ENCODE measurements around the gene CDC5L.
A peak's percentile ranks its signal among the peaks of the same experiment; 100 is the strongest.
"Not testable (repeated sequence)": the region's sequence is repeated elsewhere in the genome, so short reads cannot be mapped to it uniquely, and the experiment has no call there.

Gene CDC5L

DNA sequence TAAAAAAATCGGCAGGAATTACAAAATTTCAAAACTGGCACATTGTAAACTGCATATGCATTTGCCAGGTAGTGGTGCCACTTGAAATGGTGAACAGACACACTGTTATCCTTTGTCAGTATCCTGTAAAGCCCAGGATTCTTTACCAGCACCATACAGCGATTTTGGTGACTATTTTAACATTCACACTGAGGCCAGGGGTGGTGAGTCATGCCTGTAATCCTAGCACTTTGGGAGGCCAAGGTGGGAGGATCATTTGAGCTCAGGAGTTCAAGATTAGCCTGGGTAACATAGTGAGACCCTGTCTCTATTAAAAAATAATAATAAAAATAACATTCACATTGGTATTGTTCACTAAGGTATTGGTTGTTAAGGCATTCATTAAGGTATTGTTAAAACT is 61.7 kb downstream of the CDC5L start:
- DNase-seq (ENCODE audit: insufficient read length, low spot score); FAIRE-seq: not testable (repeated sequence)

DNA sequence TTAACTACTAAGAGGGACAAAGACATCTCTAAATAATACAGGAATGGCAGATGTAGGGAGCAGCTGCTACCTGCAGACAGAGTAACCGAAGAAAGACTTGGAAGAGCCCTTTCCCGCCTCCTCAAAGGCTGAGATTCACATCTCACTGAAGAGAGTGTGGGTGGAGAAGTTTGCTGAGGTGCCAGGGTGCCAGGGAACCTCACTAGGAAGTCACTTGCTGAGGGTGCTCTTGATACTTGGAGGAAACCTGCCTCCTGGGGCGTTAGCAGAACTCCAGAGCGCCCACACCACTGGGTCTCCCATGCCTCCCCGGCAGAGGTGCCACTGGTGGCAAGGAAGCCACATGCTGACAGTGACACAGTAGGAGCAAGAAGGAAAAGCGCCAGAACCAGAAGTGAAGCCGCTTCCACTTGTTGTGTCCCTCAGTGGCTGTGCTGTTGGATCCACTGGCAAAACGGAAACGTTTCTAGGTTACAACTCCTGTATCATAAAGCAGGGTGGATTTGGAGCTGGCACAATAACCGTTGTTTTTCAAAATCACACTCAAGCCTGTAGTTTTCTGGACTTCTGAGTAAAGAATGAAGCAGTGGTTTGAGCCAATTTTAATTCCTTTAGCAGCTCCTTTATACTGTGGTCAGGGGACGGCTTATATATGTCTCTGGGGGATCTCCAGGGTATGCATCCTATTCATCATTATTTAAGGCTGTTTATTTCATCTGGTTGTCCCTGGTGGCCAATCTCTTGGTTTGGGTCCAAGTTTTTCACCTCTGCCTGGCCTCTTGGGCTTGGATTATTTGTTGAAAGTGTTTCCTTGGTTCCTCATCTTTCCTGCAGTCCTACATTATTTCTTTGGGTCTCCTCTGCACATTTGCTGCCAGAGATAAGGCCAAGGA is 64.5 kb downstream of the CDC5L start:
- DNase-seq (ENCODE audit: insufficient read length, low spot score) (no peak), FAIRE-seq (no peak)

DNA sequence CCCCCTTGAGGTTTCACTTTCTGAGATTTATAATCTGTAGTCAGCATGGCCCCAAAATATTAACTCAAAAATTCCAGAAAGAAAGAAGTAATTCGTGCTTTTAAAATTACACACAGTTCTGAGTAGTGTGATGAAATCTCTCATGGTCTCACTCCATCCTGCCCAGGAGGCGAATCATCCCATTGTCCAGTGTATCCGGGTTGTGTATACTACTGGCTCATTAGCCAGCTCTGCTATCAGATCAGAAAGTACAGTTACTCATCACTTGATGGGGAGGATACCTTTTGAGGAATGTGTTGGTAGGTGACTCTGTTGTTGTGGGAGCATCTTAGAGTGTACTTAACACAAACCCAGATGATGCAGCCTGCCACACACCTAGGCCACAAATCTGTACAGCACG is 65.2 kb downstream of the CDC5L start:
- FAIRE-seq: no peak
- DNase-seq (ENCODE audit: insufficient read length, low spot score): no peak

DNA sequence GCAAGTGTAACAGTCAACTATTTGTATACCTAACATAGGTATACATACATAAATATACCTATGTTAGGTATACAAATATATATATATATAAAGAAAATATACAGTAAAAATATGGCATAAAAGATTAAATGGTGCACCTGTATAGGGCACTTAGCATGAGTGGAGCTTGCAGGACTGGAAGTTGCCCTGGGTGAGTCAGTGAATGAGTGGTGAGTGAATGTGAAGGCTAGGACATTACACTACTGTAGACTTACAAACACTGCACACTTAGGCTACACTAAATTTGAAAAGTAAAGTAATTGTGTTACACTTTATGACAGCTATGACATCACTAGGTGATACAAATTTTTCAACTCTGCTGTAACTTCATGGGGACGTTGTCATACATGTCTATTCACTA is 65.6 kb downstream of the CDC5L start:
- DNase-seq (ENCODE audit: insufficient read length, low spot score) (no peak), FAIRE-seq (no peak)

DNA sequence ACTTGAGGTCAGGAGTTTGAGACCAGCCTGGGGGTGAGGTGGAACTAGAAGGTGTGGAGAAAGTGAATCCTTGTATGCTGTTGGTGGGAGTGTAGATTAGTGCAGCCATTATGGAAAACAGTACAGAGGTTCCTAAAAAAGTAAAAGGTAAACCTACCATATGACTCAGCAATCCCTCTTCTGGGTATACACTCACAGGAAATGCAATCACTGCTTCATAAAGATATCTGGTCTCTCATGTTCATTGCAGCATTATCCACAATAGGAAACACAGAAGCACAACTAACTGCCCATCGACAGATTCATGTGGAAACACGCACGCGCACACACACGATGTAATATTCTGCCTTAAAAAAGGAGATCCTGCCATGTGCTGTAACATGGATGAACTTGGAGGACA is 66.7 kb downstream of the CDC5L start:
- FAIRE-seq (no peak), DNase-seq (ENCODE audit: insufficient read length, low spot score) (no peak)

DNA sequence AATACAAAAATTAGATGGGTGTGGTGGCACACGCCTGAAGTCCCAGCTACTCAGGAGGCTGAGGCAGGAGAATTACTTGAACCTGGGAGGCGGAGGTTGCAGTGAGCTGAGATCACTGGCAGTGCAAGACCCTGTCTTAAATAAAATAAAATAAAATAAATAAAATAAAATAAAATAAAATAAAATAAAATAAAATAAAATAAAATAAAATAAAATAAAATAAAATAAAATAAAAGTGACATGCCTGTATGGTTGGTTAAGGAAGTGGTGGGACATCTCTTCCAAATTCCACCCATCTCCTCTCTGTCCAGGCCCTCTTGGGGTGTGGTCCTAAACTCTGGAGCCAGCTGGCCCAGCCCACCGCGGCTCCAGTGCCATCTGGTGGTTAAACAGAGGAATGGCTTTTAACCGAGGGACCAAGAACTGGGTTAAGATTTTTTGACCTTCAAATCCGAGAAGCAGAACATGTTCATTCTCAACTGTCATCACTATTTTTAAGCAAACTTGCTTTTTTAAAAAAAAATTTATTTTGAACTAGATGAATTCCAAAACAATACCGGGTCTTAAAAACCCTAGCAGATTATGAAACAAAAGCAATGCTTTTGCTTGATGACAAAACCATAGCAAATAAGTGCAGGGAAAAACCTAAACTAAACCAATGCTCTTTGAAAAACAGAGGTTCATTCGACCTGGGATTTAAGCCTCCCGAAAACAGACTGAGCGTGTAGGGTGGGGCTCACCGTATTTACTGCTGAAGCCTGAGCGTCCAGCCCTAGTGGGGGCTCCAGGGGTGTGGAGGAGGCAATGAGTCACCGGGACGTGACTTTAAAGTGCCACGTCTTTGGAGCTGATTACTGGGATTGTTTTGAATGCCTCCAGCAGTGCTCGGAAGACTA is 68.8 kb downstream of the CDC5L start:
- FAIRE-seq (no peak), DNase-seq (ENCODE audit: insufficient read length, low spot score) (peak; percentile 54)

DNA sequence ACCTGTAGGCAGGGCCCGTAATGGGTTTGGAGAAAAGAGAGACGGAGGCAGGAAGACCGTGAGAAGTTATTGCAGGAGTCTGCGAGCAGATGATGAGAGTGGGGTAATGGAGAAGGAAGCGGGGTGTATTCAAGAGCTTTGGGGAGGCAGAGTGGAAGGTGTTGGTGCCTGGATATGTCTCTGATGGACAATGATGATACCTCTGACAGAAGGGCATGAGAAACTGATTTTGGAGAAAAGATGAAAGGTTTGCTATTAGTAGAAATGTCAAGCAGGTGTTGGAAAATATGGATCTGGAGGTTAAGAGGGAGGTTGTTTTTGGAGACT is 69.4 kb downstream of the CDC5L start:
- FAIRE-seq (no peak), DNase-seq (ENCODE audit: insufficient read length, low spot score) (no peak)

DNA sequence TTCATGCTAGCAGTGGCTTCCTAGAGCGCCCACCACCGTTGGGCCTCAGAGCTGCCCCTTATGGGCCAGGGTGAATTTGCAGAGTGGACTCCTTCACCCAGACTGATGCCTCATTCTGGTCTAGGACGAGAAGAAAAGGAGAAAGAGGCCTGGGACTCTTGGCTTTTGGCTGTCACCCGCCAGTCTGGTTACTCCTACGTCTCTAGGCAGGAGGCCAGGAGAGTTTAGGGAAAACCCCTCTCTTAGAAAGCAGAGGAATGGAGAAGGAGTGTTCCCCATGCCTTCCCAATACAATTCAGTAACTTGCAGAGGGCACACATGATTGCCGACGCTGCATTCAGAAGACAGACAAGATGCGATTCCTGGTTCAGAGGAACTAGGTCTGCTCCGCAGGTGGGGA is 70.1 kb downstream of the CDC5L start:
- DNase-seq (ENCODE audit: insufficient read length, low spot score) (no peak), FAIRE-seq (no peak)

DNA sequence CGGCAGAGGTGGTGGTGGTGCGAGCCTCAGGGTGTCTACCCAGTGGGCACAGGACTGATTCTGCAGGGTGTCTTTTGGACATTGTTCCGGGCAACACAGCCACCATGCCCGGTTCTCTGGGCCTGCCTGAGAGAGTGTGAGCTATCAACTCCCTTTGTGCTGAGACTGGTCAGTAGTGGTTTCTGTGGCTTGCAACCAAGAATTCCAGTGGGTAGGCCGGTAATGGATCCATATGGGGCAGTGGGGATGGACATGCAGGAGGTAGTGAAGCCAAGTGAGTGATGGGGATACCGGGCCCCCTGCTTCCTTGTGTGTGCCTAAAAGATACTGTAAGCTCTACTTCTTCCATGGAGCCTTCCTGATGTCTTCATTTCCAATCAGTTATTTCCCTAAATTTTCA is 71.0 kb downstream of the CDC5L start:
- DNase-seq (ENCODE audit: insufficient read length, low spot score) (no peak), FAIRE-seq (no peak)

DNA sequence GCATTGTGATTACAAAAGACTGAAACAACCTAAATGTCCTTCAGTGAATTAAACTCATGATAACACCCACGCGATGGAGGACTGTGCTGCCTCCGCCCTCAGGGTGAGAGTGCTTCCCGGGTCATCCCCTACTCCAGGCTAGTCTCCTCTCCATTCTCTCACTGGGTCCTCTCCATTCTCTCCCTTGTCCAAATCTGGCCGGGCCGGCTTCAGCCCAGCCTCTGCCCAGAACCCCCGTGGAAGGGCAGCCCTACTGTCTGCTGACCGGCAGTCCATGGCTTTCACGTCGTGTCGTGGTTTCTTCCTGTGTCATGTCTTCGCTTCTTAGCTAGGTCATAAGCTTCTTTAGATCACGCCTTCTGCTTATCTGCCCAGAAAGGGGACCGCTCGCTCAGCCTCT is 74.8 kb downstream of the CDC5L start:
- FAIRE-seq: no peak
- DNase-seq (ENCODE audit: insufficient read length, low spot score): no peak

DNA sequence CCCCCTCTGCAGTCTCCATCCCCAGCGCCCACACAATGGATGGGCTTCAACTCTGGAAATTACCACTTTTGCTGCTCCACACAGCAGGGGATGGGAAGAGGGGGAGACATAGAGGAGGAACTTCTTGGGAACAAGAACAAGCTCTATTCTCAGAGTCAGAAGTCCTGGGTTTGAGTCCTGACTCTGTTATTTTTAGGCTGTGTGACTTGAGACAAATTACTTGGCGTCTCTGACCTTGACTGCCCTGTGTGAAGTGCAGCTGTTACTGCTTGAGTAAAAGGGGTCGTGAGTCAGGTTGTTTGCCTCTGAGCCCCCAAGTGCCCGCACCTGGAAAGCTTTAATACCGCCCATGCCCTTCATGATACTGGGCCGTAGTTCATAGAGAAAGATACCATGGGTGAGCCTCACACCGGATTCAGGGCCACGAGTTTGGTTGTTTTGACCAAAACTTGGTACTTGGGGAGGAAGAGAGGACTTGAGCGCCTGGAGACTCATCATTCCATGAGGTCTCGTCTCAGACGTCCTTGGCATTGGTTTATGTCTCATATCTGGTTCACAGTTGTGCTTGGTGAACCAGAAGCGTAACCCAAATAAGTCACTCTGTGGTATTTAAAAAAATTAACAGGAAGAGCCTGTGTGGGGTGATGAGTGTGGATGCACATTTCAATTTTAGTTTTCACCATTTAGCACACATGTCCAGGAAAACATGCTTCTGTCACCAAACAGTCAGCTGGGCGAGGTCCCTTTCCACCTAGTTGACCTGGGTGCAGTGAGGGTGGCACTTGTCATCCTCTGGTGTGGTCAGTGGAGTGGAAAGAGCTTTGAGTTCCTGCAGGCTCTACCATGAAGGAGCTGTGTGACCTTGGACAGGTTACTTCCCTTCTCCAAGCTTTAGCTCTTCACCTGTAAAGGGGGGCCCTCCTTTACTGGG is 75.6 kb downstream of the CDC5L start:
- FAIRE-seq: no peak
- DNase-seq (ENCODE audit: insufficient read length, low spot score): no peak

DNA sequence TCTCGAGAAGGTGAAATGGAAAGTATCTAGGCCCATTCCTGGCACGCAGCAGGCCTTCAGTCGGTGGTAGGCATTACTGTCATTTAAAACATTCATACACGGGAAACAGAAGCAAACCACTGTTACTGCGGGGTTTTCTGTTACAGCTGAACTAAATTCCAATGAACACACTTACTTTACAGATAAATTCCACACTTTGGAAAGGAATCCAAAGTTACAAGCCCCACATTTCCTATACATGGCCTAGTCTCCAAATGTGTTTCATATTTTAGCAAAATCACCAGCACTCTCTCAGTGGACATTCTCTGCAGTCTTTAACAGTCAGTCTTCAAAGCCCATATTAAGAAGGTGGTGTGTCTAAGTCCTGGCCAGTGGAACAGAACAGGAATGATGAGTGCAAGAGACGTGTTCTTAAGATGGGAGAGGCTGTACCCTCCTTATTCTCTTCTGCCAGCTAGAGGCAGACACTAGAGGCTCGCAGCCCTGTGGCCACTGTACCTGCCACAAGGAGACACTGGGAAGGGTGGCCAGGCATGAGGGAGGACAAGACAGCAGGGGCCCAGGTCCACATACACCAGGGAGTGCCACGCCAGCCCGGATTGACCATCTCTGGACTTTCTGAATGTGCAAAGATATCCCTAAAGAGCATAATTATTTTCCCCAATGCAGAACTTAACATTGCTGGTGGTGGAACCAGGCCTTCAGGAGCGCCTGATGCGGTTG is 76.4 kb downstream of the CDC5L start:
- FAIRE-seq (no peak), DNase-seq (ENCODE audit: insufficient read length, low spot score) (no peak)

DNA sequence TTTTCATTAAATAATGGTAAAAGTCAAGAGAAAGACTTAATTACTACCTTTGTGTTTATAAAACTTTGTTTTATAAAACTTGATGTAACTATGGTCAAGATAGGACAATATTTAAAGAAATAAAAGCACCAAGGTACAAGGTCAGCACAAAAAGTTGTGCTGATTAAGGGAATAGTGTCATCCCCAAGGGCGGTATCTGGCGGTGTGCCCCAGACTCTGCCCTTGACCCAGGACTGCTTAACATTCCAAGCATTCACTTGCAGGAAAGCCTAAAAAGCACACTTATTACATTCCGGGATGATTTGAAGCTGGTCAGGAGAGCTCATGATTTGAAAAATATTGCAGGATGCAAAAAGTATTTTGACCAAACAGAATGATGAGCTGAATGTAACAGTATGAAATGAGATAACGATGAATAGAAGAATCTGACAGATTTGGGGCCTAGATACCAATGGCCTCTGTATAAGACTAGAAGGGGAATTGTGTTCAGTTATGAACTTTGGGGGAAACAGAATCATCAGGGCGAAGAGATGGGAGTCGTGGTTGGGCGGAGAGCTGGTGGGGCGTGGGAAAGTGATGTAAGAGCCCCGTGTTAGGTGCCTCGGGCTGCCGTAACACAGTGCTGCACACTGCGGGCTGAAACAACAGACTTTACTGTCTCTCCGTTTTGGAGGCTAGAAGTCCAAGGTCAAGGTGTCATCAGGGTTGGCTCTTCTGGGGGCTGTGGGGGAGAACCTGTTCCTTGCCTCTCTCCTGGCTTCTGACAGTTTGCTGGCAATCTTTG is 77.2 kb downstream of the CDC5L start:
- FAIRE-seq (no peak), DNase-seq (ENCODE audit: insufficient read length, low spot score) (no peak)

DNA sequence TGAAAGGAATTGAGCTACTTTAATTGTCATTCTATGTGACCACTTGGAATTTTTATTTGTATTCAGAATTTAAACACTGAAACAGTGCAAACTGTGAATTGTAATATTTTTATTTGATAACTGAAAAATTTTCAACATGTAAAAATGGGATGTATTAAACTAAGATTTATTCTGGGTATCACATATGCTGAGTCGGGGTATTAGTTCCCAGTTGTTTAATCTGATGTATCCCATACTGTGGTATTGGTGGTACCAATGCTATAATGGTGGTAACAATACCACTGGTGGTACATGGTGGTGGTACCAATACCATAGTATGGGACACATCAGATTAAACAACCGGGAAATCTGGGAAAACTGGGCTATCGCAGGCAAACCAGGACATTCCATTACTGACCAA is 79.4 kb downstream of the CDC5L start:
- FAIRE-seq (no peak), DNase-seq (ENCODE audit: insufficient read length, low spot score) (no peak)

DNA sequence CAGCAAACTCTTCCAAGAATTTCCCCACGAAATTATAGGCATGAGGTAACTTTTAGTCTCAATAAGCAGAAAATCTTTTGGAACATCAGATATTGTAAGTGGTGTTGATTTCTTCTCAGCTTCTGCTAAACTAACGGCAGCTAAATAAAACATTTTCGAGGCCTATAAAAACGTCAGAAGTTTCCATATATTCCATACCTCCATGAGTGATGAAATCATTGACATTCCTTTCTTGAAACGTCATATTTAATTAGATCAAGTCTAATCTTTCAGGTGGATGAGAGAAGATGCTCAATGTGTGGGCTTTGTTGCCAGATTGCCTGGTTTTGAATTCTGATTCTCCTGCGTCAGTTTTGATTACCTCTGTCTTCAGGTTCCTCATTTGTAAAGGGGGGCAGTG is 81.3 kb downstream of the CDC5L start:
- DNase-seq (ENCODE audit: insufficient read length, low spot score) (no peak), FAIRE-seq (no peak)

DNA sequence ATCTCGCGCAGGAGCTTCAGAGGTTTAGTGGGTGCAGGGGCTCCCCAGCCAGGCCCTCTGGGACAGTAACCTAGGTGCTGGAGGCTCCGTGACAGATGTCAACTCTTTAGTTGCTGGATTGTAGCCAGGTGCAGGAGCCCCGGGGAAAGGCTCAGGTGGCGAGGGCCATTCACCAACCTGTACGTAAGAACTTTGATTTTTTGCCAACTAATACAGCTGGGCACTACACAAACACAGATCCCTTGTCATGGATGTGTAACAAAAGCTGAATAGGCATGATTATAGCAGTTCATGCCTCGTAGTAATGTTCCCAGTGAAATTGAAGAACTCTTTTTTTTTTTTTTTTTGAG is 82.6 kb downstream of the CDC5L start:
- DNase-seq (ENCODE audit: insufficient read length, low spot score) (no peak), FAIRE-seq (no peak)

DNA sequence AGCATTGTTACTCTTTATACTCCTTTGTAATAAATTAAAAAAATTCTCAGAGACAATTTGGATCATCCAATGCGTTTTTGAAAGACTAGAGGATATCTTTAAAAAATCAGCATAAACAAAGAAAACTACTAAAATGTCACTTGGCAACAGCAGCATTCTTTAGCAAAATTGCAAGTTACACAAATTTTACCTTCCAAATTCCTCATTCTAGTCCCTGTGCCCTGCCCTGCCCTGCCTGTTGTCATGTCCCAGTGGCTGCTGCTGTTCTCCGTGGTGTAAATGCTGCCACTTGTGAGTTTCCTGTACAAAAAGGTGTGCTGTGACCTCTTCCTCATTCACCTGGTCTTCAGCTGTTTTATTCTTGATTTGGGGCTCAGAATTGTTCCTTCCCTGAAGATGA is 83.2 kb downstream of the CDC5L start:
- DNase-seq (ENCODE audit: insufficient read length, low spot score): no peak
- FAIRE-seq: no peak

DNA sequence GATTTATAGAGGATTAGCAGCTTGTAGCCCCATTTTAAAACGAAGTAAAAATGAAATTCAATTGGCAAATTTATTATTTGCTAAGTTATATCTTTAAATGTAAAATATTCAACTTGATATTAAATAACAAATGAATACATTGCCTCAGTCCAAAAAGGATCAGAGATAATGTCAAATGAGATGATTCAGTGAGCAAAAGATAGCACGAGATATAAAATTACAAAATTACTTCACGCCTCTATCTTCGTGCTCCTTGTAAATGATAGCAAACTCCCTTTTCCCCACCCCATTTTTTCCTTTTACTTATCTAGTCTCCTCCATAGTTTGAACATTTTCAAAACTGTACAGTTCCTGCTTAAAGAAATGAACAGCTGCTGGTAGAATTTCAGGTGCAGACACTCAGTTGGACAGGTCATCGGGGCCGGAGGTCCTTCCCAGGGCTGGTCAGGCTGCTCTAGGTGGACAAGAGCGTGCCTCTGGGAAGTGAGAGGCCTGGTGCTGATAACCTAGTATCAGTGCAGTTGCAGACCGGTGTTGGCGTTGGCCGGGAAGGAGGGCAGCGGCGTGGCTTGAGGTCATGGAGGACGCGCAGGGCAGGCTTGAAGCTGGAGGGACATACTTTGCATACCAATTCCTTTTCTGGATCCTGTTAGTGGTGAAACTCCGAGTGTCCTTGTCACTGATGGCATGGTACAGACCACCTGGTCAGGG is 83.9 kb downstream of the CDC5L start:
- FAIRE-seq: no peak
- DNase-seq (ENCODE audit: insufficient read length, low spot score): no peak

All from GM19239 (cell line).